Fibroblast of the aortic adventitia (primary cell): Measurements from ENCODE around the gene HNF1B. TPM values are rescaled to one million over a fixed set of nuclear protein-coding genes. Genes with fewer than 3 reads are reported as not detected.
A peak's percentile ranks its signal among the peaks of the same experiment; 100 is the strongest.

Experiments used
- DNase-seq: peaks from one replicate; pipeline ENCODE4 v3.0.0-alpha.2; 2010; ENCODE audit warnings: low read depth
- H3K4me3 ChIP-seq: 2 replicates; pipeline ENCODE4 v1.5.1; 2011; ENCODE audit warnings: low read depth, mild to moderate bottlenecking, control low read depth, low read length, moderate library complexity
- total RNA-seq: library from RNA; depleted of rRNA; stranded (reverse); fragments of >200 nt; gene quantifications from 2 replicates; pipeline ENCODE4 v1.2.3, GENCODE V29; 2012; ENCODE audit warnings: low replicate concordance
- TF ChIP-seq, protein P1 (sequence below): IDR thresholded peaks from 2 replicates; pipeline ENCODE4 v1.5.1; 2011; ENCODE audit warnings: mild to moderate bottlenecking, low read length, control low read depth, inconsistent platforms; ENCODE audit not compliant: insufficient read depth

Gene HNF1B
- total RNA-seq, 1 donor = not detected

DNA sequence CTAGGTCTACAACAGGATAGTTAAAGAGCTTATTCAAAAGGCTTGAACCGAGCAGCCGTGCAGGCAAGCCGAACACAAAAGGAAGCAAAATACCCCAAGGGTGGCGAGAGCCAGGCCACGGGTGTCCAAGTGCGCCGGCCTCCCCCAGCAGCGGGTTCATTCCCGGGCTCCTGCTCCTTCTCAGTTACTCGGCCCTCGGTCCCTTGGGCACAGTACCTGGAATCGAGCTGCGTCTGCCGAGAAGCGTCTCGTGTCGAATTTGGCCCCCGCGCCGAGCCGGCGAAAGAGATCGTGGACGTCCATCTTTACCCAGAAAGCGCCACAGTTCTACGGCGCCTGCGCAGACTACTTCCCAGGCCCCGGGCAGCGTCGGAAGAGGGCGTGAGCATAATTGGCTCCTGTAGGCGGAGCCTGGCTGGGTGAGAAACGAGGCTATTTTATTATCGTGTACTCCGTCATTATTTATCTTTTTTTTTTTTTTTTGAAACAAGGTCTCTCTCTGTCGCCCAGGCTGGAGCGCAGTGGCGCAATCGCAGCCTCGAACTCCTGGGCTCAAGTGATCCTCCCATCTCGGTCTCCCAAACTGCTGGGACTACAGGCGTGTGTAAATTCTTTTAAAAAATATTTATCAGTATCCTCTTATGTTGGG, 101.6 kb downstream of the HNF1B start, which contains the start of gene DDX52:
Gene DDX52, minus strand, starts transcription at position 329 of the 649 bp plus-strand sequence. Its CDS starts 26 bp downstream, at position 303.
- peak; percentile 88 for DNase-seq
- TF ChIP-seq, protein P1, sequence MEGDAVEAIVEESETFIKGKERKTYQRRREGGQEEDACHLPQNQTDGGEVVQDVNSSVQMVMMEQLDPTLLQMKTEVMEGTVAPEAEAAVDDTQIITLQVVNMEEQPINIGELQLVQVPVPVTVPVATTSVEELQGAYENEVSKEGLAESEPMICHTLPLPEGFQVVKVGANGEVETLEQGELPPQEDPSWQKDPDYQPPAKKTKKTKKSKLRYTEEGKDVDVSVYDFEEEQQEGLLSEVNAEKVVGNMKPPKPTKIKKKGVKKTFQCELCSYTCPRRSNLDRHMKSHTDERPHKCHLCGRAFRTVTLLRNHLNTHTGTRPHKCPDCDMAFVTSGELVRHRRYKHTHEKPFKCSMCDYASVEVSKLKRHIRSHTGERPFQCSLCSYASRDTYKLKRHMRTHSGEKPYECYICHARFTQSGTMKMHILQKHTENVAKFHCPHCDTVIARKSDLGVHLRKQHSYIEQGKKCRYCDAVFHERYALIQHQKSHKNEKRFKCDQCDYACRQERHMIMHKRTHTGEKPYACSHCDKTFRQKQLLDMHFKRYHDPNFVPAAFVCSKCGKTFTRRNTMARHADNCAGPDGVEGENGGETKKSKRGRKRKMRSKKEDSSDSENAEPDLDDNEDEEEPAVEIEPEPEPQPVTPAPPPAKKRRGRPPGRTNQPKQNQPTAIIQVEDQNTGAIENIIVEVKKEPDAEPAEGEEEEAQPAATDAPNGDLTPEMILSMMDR = no peak
- H3K4me3 ChIP-seq = peak within 1 kb of the TSS; percentile 94

DNA sequence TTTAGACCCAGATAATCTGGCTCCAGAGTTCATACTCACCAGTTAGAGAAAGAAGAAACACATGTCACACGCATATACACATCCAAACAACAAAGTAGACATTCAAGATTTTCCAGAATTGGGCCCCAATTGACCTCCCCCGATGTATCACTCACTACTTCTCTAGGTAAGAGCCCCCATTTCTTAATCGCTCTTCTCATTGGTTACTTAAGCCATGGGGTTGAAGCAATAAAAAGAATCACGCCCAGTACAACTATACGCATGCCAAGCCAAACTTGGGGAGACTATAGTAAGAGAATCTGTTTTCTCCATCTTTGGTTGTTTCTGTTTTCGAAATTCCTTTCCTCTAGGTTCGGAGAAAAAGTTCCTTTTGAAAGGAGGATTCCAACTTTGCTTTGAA, 102.2 kb downstream of the HNF1B start:
- DNase-seq = peak; percentile 48
- TF ChIP-seq, protein P1 = no peak
- peak overlapping the region; percentile 94 for H3K4me3 ChIP-seq

DNA sequence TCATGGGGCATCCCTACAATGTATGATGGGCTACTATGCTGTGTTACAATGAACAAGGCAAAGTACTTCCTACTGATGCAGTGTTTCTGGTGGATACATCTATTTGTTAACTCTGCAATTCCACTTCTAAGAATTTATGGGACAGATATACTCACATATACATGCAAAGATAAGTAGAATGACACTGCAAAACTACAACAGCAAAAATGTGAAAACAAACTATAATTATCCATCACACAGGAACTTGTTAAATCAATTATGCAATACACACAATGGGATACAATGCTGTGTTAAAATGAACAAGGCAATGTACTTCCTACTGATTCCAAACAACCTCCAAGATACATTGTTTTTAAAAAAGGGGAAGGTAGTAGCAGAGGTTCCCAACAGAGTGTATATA, 104.8 kb downstream of the HNF1B start:
- DNase-seq = no peak
- no peak overlapping the region for H3K4me3 ChIP-seq
- TF ChIP-seq, protein P1 = no peak

DNA sequence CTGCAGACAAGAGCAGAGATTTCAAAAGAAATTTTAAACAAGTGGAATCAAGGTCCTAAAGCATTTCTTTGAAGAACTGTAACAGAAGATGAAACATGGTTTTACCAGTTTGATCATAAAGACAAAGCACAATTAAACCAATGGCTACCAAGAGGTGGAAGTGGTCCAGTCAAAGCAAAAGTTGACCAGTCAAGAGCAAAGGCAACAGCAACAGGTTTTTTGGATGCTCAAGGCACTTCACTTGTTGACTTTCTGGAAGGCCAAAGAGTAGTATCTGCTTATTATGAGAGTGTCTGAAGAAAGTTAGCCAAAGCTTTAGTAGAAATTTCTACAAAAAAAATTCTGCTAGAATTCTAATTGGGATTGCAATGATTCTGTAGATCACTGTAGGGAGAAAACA, 106.9 kb downstream of the HNF1B start:
- DNase-seq = no peak
- no peak overlapping the region for H3K4me3 ChIP-seq
- TF ChIP-seq, protein P1 = no peak

Other genes starting within 250 kb of the HNF1B start
- 22.5 and 37.7 TPM in 2 replicates for gene SYNRG, start 135.6 kb downstream of the HNF1B start, total RNA-seq
- gene DDX52, start 101.6 kb downstream of the HNF1B start, total RNA-seq = 16.0 and 29.9 TPM in 2 replicates
- gene TBC1D3K, start 179.4 kb upstream of the HNF1B start, total RNA-seq = not detected in 2 replicates
- gene TBC1D3L, start 244.0 kb upstream of the HNF1B start, total RNA-seq = 2.2 and 4.2 TPM in 2 replicates